HG02588 (cell line): ENCODE results near the gene DDX39B.
"Not testable (repeated sequence)": the region's sequence is repeated elsewhere in the genome, so short reads cannot be mapped to it uniquely, and the experiment has no call there.

Source experiments
- ATAC-seq: cut with Tn5 transposase; IDR thresholded peaks from one replicate; pipeline ENCODE4 v1.9.1; 2021; ENCODE audit warnings: mild to moderate bottlenecking, moderate library complexity; ENCODE audit not compliant: unreplicated experiment

Gene DDX39B

GRCh38 chr6:31541658-31542521, at the start of gene DDX39B:
Gene DDX39B (minus strand): TSS chr6:31542003. CDS start chr6:31540532, 1,471 bp downstream.
- peak; percentile 65 for ATAC-seq

GRCh38 chr6:31590691-31591090, 48.9 kb upstream of the DDX39B start:
- not testable (repeated sequence) for ATAC-seq

GRCh38 chr6:31588871-31589650, 47.3 kb upstream of the DDX39B start:
- ATAC-seq, result no peak

- no peak for ATAC-seq
Measured at GRCh38 chr6:31587791-31588777, 46.3 kb upstream of the DDX39B start.

- no peak for ATAC-seq
Measured at GRCh38 chr6:31586599-31587281, 44.9 kb upstream of the DDX39B start.

- ATAC-seq, result no peak
Measured at GRCh38 chr6:31586008-31586407, 44.2 kb upstream of the DDX39B start, which contains the start of gene LST1. Gene LST1 (plus strand): TSS chr6:31586277. CDS start chr6:31587300, 1,023 bp downstream.

GRCh38 chr6:31585491-31585890, 43.7 kb upstream of the DDX39B start:
- no peak for ATAC-seq

- no peak for ATAC-seq
Measured at GRCh38 chr6:31582230-31582643, 40.4 kb upstream of the DDX39B start, which contains the start of gene LTB. Gene LTB (minus strand): TSS chr6:31582424. CDS start chr6:31582417, 7 bp downstream.

GRCh38 chr6:31581434-31582229, 39.8 kb upstream of the DDX39B start:
- ATAC-seq, result no peak

GRCh38 chr6:31580807-31581433, 39.1 kb upstream of the DDX39B start:
- peak; percentile 46 for ATAC-seq

- ATAC-seq, result no peak
Measured at GRCh38 chr6:31580438-31580740, 38.6 kb upstream of the DDX39B start.

GRCh38 chr6:31579546-31580437, 38.0 kb upstream of the DDX39B start:
- ATAC-seq, result no peak

- ATAC-seq, result no peak
Measured at GRCh38 chr6:31579119-31579505, 37.3 kb upstream of the DDX39B start.

- no peak for ATAC-seq
Measured at GRCh38 chr6:31578184-31579118, 36.6 kb upstream of the DDX39B start.

GRCh38 chr6:31577579-31577966, 35.8 kb upstream of the DDX39B start:
- ATAC-seq, result no peak

- ATAC-seq, result no peak
Measured at GRCh38 chr6:31576897-31577578, 35.2 kb upstream of the DDX39B start.
